DND-41 (cell line): ENCODE data around the gene LPIN1.

ENCODE experiments used
- ATAC-seq: fragments of 200-7000 bp; cut with Tn5 transposase; 3 replicates; pipeline ENCODE4 v1.9.1; 2021; ENCODE audit warnings: low read depth; ENCODE audit not compliant: insufficient read depth
- DNase-seq: peaks from one replicate; pipeline ENCODE4 v3.0.0-alpha.2; 2020
- H2AFZ ChIP-seq: 2 replicates; pipeline ENCODE4 v1.6.0; 2012; ENCODE audit warnings: low read depth, low read length
- H3K27ac ChIP-seq: 2 replicates; pipeline ENCODE4 v1.5.1; 2012; ENCODE audit warnings: low read length, inconsistent platforms
- H3K27me3 ChIP-seq: fragments of 200-600 bp; sonication (generic); 2 replicates; pipeline ENCODE4 v1.6.0; 2012; ENCODE audit warnings: low read length, mild to moderate bottlenecking, inconsistent platforms; ENCODE audit not compliant: insufficient read depth, poor library complexity
- H3K36me3 ChIP-seq: 2 replicates; pipeline ENCODE4 v1.5.1; 2012; ENCODE audit warnings: low read length, inconsistent platforms; ENCODE audit not compliant: insufficient read depth
- H3K4me1 ChIP-seq: 2 replicates; pipeline ENCODE4 v1.5.1; 2012; ENCODE audit warnings: mild to moderate bottlenecking, low read length; ENCODE audit not compliant: insufficient read depth
- H3K4me2 ChIP-seq: 2 replicates; pipeline ENCODE4 v1.6.0; 2012; ENCODE audit warnings: mild to moderate bottlenecking, moderate library complexity, low read length, inconsistent platforms; ENCODE audit not compliant: insufficient read depth
- H3K4me3 ChIP-seq, 2 experiments: fragments of 200-600 bp in 1 of 2; shearing (Covaris generic) in 1 of 2; 2 replicates each; pipeline ENCODE4 v1.5.1; 2012 to 2016; ENCODE audit warnings: inconsistent platforms in 2 of 2, low read length in 2 of 2, mild to moderate bottlenecking in 2 of 2, low read depth in 1 of 2, moderate library complexity in 1 of 2
- H3K79me2 ChIP-seq: 2 replicates; pipeline ENCODE4 v1.6.0; 2012; ENCODE audit warnings: low read length, inconsistent platforms; ENCODE audit not compliant: insufficient read depth
- H3K9ac ChIP-seq: 2 replicates; pipeline ENCODE4 v1.6.0; 2012; ENCODE audit warnings: low read depth, mild to moderate bottlenecking, inconsistent platforms, low read length, moderate library complexity
- H3K9me3 ChIP-seq: 2 replicates; pipeline ENCODE4 v1.5.1; 2012; ENCODE audit warnings: low read length, moderate library complexity, mild to moderate bottlenecking, inconsistent platforms; ENCODE audit not compliant: insufficient read depth, severe bottlenecking
- H4K20me1 ChIP-seq: 2 replicates; pipeline ENCODE4 v1.6.0; 2012; ENCODE audit warnings: low read length; ENCODE audit not compliant: insufficient read depth
- EZH2 ChIP-seq: IDR thresholded peaks from 3 replicates; pipeline ENCODE4 v1.6.1; 2012; ENCODE audit warnings: borderline replicate concordance, low read depth, mild to moderate bottlenecking, moderate library complexity, low read length, inconsistent platforms; ENCODE audit not compliant: severe bottlenecking
- TF ChIP-seq, protein P1 (sequence below): IDR thresholded peaks from 2 replicates; pipeline ENCODE4 v1.5.1; 2012; ENCODE audit warnings: borderline replicate concordance, low read length, moderate library complexity, mild to moderate bottlenecking; ENCODE audit not compliant: poor library complexity, severe bottlenecking; ENCODE audit errors: extremely low read depth

LPIN1 gene

DNA sequence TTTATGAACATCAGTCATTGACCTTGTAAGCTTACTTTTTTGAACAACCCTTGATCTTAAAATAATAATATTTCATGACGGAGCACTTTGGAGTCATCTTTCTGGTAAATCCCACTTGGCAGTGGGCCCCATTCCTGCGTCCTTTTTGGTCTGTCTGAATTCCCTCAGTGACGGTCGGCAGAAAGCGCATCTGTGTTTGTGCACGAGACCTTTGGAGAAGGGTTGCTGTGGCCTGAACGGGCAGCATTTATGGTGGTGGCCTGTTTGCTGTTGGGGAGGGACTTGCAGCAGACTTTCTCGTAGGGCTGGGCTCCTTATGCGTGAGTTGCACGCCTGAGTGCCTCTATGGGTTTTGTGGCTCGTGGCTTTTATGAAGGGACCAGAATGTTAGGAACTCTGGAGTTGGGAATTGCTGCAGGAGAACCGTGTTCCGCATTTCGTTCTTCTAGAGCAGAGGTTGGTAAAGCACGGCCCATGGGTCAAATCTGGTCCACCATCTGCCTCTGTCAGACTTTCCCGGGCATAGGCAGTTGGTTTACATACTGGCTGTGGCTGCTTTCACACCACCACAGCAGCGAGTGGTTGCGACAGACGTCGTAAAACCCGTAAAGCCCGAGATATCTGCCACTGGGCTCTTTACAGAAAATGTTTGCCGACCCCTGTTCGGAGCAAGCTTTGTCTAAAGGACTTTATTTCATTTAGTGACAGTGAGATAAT lies 30.8 kb downstream of the LPIN1 start:
- H3K27ac ChIP-seq: no peak overlapping the region
- no peak overlapping the region for H2AFZ ChIP-seq
- no peak overlapping the region for H3K4me2 ChIP-seq
- no peaks in the 10 kb centered on the region for H4K20me1 ChIP-seq
- no peak for ATAC-seq
- no peak for DNase-seq
- no peak for TF ChIP-seq EZH2
- H3K79me2 ChIP-seq: no peaks in the 10 kb centered on the region
- H3K4me1 ChIP-seq: peaks cover 29% of the 10 kb centered on the region
- peaks cover 76% of the 10 kb centered on the region for H3K36me3 ChIP-seq
- H3K9ac ChIP-seq: no peak overlapping the region
- H3K27me3 ChIP-seq: no peaks in the 10 kb centered on the region
- H3K9me3 ChIP-seq: no peaks in the 10 kb centered on the region
- no peak overlapping the region for H3K4me3 ChIP-seq

DNA sequence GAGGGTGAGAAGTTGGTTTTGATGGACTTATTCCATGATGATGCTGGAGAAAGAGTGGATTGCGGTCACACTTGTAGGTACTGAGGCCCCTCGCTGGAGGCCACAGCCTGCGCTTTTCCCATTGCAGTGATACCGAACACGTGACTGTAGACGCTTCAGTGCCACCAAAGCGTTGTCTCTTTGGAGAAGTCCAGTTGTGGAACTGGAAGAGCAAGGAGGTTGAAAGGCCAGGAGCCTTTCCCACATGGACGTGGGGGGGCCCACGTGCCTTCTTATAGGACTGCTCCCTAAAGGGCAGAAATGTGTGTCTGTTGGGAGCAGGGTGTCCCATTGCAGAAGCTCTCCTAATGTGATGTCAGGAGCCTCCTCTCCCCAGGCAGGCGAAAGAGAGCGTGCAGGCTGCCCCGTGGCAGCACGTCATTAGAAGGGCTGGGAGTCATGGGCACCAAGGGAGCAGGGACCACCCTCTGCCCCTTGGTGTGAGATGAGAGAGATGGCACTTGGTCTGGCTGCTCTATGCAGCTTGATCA lies 31.5 kb downstream of the LPIN1 start:
- Histone ChIP-seq H3K9me3 (no peaks in the 10 kb centered on the region), H3K4me2 (no peak overlapping the region), H2AFZ (no peak overlapping the region), H3K27me3 (no peaks in the 10 kb centered on the region), H4K20me1 (no peaks in the 10 kb centered on the region), H3K9ac (no peak overlapping the region), H3K4me1 (peaks cover 29% of the 10 kb centered on the region), H3K27ac (no peak overlapping the region), H3K36me3 (peaks cover 77% of the 10 kb centered on the region), H3K4me3 (no peak overlapping the region), H3K79me2 (no peaks in the 10 kb centered on the region)
- TF ChIP-seq, protein P1, sequence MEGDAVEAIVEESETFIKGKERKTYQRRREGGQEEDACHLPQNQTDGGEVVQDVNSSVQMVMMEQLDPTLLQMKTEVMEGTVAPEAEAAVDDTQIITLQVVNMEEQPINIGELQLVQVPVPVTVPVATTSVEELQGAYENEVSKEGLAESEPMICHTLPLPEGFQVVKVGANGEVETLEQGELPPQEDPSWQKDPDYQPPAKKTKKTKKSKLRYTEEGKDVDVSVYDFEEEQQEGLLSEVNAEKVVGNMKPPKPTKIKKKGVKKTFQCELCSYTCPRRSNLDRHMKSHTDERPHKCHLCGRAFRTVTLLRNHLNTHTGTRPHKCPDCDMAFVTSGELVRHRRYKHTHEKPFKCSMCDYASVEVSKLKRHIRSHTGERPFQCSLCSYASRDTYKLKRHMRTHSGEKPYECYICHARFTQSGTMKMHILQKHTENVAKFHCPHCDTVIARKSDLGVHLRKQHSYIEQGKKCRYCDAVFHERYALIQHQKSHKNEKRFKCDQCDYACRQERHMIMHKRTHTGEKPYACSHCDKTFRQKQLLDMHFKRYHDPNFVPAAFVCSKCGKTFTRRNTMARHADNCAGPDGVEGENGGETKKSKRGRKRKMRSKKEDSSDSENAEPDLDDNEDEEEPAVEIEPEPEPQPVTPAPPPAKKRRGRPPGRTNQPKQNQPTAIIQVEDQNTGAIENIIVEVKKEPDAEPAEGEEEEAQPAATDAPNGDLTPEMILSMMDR: no peak
- TF ChIP-seq EZH2: no peak
- DNase-seq (no peak), ATAC-seq (no peak)

DNA sequence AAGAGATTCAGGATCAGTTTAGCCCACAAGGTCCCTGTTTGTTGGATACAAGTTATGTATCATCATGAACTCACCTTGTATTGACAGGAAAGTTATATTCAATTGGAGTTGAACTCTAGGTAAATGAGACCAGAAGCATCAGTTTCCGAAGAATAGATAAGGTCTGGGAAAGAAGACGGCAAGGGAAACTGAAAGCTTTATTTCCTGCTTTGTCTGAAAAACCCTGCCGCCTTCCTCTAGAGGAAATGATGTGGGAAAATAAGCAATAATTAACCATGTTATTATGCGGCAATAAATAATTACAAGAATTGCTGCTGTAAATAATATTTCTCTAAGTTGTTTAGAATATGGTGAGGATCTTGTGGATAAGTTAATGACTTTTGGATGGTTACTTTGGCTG lies 32.0 kb downstream of the LPIN1 start:
- peaks cover 77% of the 10 kb centered on the region for H3K36me3 ChIP-seq
- no peaks in the 10 kb centered on the region for H3K9me3 ChIP-seq
- H3K4me3 ChIP-seq: no peak overlapping the region
- no peaks in the 10 kb centered on the region for H3K79me2 ChIP-seq
- no peak overlapping the region for H3K9ac ChIP-seq
- no peak overlapping the region for H2AFZ ChIP-seq
- H3K27ac ChIP-seq: no peak overlapping the region
- H4K20me1 ChIP-seq: no peaks in the 10 kb centered on the region
- no peak for DNase-seq
- ATAC-seq: no peak
- no peaks in the 10 kb centered on the region for H3K27me3 ChIP-seq
- TF ChIP-seq EZH2: no peak
- TF ChIP-seq, protein P1: no peak
- H3K4me1 ChIP-seq: peaks cover 29% of the 10 kb centered on the region
- 0 out of 2 replicates have a peak overlapping the region, but pooled peaks have one; percentile 65 for H3K4me2 ChIP-seq
